ENCODE data around the gene SLC24A2.

DNA sequence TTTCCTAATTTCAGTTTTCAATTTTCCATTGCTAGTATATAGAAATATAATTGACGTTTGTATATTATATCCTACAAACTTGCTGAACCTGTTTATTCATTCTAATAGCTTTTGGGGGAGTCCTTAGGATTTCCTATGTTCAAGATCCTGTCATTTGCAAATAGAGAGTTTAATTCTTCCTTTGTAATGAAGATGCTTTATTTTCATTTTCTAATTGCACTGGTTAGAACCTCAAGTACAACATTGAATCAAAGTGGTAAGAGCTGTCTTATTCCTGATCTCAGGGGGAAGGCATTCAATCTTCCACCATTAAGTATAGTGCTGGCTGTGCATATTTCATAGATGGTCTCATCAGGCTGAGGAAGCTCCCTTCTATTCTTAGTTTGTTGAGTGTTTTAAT, 15.6 kb upstream of the SLC24A2 start:
- no peak for TF ChIP-seq CTCF (IDR thresholded peaks at IDR 0.05)
- no peak for TF ChIP-seq SIN3A (IDR thresholded peaks at IDR 0.05; ENCODE audit: borderline replicate concordance, insufficient read depth, low read depth, low read length)
- TF ChIP-seq POLR2AphosphoS5 (IDR thresholded peaks at IDR 0.05; ENCODE audit: low read depth, low read length), result no peak
- no peak for TF ChIP-seq TCF7L2 (IDR thresholded peaks at IDR 0.05; ENCODE audit: low read depth, low read length)
- no peak for TF ChIP-seq REST (IDR thresholded peaks at IDR 0.05; ENCODE audit: insufficient read depth in 1 of 2, low read depth in 2 of 2, low read length in 1 of 2)
